HG03565 (cell line): ENCODE results near the gene CBY2.
"Not testable (repeated sequence)": the region's sequence is repeated elsewhere in the genome, so short reads cannot be mapped to it uniquely, and the experiment has no call there.

Experiments used
- ATAC-seq: cut with Tn5 transposase; IDR thresholded peaks from one replicate; pipeline ENCODE4 v1.9.1; 2021; ENCODE audit warnings: mild to moderate bottlenecking, moderate library complexity; ENCODE audit not compliant: unreplicated experiment

The CBY2 gene, protein sequence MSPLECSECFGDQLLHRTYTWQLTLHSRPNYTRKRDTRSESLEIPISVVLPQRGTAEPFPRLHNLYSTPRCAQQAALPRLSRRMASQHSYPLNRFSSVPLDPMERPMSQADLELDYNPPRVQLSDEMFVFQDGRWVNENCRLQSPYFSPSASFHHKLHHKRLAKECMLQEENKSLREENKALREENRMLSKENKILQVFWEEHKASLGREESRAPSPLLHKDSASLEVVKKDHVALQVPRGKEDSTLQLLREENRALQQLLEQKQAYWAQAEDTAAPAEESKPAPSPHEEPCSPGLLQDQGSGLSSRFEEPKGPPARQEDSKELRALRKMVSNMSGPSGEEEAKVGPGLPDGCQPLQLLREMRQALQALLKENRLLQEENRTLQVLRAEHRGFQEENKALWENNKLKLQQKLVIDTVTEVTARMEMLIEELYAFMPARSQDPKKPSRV

DNA sequence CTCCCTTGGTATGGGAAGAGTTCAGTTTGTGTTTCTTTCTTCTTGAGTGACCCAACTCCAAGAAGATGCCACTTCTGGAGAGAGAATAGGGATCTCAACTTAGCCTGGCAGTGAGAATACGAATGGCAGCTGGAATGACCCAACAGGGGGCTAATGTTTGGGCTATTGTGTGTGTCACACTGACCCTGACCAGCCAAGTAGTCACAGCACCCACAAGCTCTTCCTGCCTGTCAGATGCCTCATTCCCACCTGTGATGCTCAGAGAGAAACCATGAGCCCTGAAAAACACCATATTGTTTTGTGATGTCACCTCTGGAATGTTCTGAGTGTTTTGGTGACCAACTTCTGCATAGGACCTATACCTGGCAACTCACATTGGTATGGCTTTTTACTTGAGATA, at the start of gene CBY2:
TSS of gene CBY2 (plus strand) at position 233 of the 400 bp plus-strand sequence. CDS start at position 304, 71 bp downstream.
- no peak for ATAC-seq

DNA sequence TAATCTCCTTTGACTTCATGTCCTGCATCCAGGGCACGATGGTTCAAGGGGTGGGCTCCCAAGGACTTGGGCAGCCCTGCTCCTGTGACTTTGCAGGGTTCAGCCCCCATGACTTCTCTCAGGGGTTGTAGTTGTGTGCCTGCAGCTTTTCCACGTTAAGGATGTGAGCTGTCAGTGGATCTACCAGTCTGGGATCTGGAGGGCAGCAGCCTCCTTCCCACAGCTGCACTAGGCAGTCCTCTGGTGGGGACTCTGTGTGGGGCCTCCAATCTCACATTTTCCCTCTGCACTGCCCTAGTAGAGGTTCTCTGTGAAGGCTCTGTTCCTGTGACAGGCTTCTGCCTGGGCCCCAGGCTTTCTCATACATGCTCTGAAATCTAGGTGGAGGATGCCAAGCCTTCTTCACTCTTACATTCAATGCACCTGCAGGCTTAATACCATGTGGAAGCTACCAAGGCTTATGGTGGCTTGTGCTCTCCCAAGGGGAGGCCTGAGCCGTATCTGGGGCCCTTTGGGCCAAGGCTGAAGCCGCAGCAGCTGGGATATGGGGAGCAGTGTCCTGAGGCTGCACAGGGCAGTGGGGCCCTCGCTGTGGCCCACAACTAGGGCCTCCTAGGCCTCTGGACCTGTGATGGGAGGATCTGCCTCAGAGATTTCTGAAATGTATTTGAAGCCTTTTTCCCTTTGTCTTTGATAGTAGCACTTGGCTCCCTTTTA, 47.3 kb upstream of the CBY2 start:
- no peak for ATAC-seq

DNA sequence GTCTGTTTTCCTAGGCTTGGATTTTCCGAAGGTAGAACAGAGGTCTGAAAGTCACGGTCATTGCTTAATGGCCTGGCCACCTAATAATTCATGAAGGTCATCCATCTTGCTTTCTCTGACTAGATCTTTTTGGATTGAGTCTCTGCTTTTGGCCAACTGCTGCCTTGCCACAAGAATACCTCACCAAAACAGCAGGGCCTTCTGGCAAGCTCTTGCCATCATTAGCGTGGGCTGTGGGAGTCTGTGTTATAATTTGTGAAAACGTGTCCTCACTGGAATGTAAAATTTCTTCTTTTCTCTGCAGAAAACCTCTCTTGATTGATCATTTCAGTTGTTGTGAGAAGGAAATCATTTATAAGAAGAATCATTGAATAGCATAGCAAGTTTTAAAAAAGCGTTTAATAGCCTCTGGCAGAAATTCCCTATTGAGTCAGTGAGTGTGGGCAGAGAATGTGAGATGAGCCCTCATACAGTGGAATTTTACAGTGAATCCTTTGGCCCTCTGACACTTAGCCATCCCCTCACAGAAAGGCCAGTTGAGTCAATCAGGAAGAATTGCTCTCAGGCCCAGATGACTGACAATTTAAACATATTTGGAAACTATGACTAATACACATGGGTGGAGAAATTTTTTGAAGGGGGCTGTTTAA, 43.4 kb upstream of the CBY2 start:
- ATAC-seq: no peak

DNA sequence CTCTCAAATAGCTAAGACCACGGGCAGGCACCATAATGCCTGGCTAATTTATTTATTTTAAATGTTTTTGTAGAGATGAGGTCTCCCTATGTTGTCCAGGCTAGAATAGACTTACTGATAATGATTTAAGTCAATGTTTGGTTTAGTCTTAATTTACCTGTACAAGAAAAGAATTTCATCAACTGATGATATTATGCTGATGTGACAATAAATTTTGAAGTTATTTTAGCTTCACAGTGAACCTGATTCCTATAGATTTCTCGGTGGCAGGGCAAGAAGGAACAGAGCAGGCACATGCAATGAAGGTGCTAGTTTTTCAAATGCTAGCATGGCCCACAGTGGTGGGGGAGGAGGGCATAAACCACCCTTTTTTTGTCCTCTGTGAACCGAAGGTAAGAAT, 42.6 kb upstream of the CBY2 start:
- no peak for ATAC-seq

DNA sequence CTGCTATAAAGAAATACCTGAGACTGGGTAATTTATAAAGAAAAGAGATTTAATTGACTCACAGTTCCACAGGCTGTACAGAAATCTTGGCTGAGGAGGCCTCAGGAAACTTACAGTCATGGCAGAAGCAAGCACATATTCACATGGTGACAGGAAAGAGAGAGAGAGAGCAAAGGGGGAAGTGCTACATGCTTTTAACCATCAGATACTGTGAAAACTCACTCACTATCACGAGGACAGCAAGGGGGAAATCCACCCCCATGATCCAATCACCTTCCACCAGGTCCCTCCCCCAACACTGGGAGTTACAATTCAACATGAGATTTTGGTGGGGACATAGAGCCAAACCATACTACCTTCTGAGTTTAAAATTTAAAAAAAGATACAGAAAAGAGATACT, 41.7 kb upstream of the CBY2 start:
- not testable (repeated sequence) for ATAC-seq

DNA sequence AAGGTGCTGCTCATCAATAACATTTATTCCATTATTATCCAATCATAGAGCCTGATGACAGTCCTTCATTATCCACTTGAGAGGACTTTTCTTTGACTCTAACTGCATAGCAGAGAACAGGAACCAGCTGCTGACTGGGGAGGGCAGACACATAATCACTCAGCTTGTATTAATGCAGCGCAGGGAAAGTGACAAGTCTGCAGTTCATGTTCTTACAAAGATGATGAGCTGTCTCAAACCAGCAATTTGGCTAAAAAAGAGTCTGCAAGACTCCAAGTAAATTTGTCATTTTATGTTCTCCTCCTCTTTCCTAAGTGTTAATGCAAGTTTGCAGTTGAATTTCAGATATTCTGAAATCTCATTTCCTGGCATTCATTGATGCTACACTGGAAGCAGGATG, 40.0 kb upstream of the CBY2 start:
- no peak for ATAC-seq

DNA sequence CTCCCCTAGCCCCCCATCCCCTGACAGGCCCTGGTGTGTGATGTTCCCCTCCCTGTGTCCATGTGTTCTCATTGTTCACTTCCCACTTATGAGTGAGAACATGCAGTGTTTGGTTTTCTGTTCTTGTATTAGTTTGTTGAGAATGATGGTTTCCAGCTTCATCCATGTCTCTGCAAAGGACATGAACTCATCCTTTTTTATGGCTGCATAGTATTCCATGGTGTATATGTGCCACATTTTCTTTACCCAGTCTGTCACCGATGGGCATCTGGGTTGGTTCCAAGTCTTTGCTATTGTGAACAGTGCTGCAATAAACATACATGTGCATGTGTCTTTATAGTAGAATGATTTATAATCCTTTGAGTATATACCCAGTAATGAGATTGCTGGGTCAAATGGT, 39.2 kb upstream of the CBY2 start:
- not testable (repeated sequence) for ATAC-seq

DNA sequence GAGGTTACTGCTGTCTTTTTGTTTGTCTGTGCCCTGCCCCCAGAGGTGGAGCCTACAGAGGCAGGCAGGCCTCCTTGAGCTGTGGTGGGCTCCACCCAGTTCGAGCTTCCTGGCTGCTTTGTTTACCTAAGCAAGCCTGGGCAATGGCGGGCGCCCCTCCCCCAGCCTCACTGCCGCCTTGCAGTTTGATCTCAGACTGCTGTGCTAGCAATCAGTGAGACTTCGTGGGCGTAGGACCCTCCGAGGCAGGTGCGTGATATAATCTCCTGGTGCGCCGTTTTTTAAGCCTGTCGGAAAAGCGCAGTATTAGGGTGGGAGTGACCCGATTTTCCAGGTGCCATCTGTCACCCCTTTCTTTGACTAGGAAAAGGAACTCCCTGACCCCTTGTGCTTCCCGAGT, 32.5 kb upstream of the CBY2 start:
- ATAC-seq: not testable (repeated sequence)

DNA sequence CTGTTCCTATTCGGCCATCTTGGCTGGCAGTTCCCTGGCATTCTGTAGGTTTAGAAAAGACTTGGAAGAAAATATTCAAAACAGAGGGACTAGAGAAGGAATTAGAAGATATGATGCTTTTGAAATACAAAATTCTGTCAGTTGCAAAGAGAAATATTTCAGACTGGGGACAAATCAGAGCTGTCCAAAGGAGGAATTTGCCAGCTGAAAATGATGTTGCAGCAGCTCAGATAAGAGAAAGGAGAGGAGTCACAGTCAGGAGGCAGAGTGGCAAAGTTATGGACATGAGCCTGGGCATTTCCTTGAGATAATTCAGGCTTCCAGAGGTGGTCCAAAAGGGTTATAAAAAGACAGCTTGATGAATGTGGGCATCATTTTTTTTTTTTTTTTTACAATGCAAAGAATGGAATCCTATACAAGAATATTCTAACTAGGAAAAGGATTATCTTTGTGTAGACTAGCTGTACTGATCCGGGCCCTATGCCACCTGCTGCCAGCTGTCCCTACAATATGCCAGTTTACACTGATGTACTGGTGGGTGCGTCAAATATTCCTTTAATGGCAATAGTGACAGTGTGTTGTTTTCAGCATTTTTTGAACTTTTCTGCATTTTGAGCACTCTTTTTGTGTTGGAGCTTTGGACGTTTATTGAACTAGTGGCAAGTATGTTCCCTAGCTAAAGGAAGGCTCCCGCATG, 31.8 kb upstream of the CBY2 start:
- no peak for ATAC-seq

DNA sequence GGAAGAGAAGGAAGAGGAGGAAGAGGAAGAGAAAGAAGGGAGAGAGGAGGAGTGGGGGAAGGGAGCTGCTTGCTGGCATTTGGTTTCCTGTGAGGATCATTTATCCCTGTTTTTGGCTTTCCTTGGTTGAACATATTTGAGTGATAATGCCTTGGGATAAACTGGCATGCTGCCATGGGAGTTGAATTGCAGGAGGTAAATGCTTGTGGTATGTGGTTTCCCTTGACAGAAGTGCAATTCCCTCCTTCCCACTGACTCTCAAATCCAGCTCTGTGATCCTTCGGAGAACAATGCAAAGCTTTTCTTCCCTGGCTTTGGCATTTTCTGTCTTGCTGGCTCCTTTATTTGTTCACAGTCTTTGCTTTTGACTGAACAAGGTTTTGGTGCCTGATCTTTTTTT, 27.2 kb upstream of the CBY2 start:
- no peak for ATAC-seq

DNA sequence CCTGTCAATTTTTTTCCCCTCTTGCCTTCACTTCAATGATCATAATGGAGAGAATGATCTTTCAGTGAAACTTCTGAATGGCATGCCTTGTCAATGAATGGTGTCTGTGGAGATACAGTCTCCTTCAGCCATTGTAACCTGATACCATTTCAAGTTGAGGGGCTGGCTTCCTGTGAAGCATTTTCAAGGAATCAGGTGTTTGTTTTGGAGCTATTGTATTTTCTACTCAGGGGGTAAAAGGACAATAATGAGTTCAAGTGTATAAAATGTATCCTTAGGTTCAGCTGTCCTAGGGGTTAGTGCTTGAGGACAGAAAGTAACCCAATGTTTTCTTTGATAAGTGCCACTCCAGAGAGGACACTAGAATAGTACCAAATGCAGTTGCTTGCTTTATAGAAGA, 23.8 kb upstream of the CBY2 start:
- ATAC-seq: no peak

DNA sequence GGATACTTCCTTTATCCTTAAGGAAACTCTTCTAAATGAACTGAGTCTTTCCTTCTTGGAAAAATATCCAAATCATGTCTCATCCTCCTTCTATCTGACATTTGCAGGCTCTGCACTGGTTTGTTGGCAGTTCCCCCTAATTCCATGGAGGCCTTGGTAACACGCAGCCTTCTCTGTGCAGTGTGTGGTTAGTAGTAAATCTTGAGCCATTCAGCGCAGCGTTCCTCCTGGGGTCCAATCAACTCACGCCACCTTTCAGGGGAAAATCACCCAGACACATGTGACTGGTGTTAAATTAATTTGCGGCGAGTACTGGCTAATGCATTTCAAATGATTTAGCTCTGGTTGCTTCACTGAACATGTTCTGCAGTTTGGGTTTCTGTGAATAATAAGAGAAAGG, 21.0 kb upstream of the CBY2 start:
- ATAC-seq: no peak

DNA sequence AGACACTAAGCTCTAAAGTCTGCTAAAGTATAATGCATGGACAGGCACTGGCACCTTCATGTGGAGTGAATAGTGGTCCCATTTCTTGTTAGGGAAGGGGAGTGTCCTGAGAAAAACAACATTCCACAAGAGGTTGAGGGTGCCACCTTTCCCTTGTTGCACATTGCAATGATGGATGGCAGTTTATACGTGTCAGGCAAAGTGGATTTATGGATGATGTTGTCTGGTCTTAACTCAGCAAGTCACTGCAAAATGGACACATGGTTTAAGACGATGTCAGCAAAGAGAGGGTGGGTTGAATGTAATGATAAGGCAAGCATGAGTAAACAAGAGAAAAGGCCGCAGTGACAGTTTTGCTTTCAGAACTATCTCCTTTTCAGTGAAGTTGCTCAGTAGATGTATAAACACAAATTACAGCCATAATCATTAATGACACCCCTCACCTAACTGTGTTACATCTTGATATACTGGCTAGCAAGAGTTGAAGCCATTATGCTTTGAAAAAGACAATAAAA, 19.6 kb upstream of the CBY2 start:
- no peak for ATAC-seq

DNA sequence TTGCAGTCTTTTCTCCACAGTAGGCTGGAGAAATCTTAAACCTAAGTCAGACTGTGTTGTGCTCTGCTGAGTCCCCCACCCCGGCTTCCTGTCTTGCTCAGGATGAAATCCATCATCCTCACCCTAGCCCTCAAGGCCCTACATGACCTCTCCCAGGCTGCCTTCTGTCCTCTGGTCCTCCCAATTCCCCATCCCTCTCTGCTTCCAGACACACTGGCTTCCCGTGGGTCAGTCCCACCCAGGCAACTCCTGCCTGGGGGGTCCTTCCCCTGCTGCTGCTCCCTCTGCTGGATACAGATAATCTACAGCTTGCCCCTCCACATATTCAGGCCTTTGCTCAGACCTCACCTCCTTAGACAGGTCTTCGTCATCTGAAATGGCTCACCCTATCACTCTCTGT, 18.4 kb upstream of the CBY2 start:
- ATAC-seq: no peak

DNA sequence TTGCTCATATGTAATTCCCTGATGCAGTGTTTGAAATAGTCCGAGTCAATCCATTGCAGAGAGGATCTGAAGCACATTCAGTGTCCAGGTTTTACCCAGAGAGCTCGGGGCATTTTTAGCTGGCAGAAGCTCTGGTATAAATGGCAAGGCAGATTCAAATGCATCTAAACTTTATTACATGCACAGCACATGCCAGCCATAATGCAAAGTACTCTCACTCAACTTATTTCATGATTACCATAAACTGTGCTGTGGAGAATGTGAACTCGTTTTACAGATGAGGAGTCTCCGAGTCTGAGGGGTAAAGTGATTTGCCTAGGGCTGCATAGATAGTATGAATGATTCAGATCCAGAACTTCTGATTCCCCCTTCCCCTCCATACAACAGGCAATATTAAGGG, 13.5 kb upstream of the CBY2 start:
- ATAC-seq: no peak

DNA sequence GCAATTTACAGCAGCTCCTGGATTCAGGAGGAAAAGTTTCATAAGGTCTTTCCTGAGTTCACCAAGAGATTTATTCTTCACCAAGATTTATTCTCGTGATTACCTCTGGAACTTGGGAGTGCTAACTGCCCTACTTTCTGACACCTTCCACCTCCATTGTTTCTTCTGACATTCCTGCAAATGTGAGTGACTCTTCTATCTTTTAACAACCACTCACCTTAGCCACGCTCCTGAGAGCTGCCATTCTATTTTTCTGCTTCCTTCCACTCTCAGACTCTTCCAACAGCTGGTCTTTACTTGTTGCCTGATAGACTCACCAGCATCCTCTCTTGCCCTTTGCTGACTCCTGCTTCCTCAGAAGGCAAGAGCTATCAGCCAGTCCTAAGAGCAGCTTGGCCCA, 11.5 kb upstream of the CBY2 start:
- no peak for ATAC-seq

DNA sequence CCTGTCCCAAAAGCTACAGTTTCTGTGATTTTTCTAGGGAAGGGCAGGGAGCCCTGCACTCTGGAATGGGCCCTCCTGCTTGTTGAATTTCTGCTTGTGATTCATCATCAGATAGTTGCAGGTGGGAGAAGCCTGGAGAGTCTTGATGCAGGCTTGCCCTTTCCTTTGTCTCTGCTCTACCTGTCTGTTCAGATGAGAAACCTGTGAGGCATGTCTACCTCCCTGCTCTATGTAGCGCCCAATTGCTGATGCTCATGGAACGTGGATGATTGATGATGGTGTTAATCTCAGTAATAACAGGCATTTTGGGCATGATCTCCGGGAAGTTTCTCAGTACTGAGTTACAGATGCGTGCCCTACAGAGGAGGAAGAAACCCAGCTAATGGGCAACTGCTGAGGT, 10.9 kb upstream of the CBY2 start:
- ATAC-seq: no peak

DNA sequence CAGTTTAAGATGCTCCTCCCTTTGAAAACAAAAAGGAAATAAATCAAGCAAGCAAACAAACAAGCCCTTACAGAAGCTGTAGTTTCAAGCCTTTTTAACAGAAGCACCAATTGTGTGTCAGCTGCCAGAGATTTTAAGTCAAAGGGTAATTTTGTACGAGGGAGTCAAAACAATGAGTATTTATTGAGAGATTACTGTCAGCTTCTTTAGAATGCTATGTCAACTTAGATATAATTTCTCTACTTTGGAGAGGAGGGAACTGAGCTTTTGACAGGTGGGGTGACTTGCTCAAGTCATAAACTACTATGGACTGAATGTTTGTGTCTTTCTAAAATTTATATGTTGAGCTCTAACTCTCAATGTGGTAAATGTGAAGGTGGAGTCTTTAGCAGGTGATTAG, 10.5 kb upstream of the CBY2 start:
- no peak for ATAC-seq

DNA sequence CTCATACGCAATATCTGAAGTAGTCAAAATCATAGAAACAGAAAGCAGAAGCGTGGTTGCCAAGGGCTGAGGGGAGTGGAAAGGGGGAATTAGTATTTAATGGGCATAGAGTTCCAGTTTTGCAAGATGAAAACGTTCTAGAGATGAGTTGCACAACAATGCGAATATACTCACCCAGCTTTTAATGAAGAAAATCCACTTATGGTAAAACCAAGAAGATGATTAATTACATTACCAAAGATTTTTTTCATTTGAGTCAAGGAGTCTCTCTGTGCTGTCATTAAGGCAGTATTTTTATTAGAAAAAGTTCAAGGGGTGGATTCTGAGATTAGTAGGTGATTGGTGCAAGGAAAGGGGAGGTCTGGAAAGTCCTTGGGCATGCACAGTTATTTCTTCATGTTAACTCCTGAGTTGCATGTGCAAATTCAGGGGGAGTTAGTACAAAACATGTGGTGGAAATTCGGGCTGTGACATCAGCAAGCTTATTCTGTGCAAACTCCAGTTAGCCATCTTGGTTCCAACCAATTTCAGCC, 6.9 kb upstream of the CBY2 start:
- peak; percentile 57 for ATAC-seq

DNA sequence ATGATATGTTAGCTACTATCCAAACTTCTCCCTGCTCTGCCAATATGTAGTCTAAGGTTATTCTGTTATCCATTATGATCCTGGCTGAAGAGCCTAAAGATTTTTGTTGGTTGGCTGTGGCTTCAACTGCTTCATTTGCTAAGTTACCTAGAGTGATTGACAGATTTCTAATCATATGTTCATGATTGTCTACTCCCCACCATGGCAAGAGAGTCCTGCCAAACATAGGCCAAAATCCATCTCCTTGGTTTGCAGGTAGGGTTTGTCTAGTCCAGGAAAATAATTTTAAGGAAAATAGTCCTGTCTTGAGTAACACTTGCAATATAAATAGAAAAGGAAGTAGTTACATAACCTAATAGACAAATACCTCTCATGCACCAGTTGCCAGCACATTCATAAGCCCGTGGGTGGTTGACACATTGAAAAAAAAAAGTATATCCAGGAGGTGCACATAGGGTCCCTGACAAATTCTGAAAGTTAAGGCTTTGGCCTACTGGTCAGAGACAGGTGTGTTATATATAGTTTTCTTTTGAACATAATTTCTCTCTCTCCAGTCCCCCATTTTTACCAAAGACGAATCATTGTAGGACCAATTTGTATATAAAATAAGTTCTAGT, 5.4 kb upstream of the CBY2 start:
- peak; percentile 26 for ATAC-seq
